HG02571 (cell line): Measurements from ENCODE around the gene GP1BA.

Experiments
- ATAC-seq: cut with Tn5 transposase; IDR thresholded peaks from one replicate; pipeline ENCODE4 v1.9.1; 2021; ENCODE audit warnings: mild to moderate bottlenecking, moderate library complexity; ENCODE audit not compliant: unreplicated experiment

The GP1BA gene

DNA sequence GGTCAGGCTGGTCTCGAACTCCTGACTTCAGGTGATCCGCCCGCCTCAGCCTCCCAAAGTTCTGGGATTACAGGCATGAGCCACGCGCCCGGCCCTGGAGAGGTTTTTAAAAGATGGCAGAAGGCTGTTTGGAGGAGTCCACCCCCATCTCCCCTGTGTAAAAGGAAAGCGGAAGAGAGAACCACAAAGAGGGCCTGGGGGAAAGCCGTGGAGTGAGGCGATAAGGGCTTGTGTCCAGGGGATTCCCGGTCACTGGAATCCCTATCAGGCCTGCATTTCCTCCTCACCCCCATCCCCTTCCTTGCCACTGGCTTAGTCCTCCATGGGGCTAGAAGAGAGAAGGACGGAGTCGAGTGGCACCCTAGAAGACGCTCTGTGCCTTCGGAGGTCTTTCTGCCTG, at the start of gene GP1BA:
TSS of gene GP1BA (plus strand) at position 315 of the 400 bp plus-strand sequence. CDS start 328 bp downstream, outside the sequence.
- no peak for ATAC-seq

DNA sequence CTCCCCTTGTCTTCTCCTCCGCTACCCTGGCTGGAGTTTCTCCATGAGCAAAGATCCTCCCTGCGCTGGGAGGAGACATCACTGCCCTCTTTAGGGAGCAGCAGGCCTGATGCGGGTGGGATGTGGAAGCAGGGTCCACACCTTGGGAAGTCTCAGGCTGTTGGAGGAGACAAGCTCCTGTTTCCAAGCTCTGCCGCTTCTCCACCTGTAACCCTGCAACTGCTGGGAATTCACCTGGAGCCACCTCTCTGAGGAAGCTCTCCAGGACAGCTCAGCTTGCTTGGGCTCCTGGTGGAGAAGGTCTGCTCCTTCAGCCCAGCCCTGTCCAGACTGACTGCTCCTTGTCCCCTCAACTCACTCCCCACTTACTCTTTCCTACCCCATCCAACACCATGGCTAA, 47.6 kb upstream of the GP1BA start:
- ATAC-seq: no peak

DNA sequence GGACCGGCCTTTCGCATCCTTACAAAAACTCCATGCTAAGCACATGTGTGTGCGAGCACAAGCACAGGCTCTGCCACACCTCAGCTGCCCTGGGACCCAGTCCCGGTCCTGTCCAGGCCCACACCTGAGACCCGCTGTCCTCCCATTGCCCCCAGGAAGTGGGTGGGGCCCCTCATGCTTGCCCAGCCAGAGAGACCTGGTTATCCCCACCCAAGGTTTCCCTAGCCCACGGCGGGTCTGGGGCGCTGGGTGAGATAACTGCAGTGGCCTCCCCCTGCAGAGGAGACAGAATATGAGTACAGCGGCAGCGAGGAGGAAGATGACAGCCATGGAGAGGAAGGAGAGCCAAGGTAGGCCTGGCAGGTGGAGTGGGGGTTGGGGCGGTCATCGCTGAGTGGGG, 45.2 kb upstream of the GP1BA start:
- no peak for ATAC-seq

DNA sequence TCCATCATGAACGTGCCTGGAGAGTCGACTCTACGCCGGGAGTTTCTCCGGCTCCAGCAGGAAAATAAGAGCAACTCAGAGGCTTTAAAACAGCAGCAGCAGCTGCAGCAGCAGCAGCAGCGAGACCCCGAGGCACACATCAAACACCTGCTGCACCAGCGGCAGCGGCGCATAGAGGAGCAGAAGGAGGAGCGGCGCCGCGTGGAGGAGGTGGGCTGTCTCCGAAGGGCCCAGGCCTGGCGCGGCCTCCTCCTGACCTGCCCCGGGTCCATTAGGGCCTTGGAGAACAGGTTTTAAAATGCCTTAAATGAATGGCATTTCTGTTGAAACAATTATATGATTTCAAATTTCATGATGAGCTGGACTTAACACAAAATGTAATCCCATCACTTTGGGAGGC, 44.5 kb upstream of the GP1BA start:
- ATAC-seq: no peak

DNA sequence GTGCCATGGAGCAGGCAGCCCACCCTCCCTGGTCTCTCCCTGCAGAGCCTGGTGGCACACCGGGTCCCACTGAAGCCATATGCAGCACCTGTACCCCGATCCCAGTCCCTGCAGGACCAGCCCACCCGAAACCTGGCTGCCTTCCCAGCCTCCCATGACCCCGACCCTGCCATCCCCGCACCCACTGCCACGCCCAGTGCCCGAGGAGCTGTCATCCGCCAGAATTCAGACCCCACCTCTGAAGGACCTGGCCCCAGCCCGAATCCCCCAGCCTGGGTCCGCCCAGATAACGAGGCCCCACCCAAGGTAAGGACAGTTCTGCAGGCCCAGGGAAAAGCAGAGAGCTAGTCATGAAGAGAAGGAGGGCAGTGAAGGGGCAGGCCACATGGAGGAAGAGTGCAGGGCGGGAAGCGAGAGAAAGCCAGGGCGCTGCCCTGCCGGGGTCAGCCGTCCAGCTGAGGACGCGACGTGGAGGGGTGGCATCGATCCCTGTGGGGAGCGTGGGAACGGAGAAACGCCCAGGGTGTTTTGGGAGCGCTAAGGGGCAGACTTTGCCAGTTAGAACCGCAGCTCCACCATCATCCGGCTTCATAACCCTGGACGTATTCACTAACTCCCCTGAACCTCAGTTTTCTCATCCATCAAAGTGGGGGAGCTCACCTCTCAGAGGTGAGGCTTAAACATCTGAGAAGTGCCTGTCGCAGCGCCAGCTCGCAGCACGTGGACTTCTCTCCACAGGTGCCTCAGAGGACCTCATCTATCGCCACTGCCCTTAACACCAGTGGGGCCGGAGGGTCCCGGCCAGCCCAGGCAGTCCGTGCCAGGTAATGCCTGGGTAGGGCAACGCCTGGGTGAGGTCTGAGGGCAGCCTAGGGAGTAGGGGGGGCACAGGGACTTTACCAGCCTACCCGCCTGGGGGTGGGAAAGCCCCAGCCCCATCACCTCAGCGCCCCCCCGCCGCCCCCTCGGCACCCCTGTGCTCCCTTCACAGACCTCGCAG, 40.4 kb upstream of the GP1BA start:
- ATAC-seq: no peak

DNA sequence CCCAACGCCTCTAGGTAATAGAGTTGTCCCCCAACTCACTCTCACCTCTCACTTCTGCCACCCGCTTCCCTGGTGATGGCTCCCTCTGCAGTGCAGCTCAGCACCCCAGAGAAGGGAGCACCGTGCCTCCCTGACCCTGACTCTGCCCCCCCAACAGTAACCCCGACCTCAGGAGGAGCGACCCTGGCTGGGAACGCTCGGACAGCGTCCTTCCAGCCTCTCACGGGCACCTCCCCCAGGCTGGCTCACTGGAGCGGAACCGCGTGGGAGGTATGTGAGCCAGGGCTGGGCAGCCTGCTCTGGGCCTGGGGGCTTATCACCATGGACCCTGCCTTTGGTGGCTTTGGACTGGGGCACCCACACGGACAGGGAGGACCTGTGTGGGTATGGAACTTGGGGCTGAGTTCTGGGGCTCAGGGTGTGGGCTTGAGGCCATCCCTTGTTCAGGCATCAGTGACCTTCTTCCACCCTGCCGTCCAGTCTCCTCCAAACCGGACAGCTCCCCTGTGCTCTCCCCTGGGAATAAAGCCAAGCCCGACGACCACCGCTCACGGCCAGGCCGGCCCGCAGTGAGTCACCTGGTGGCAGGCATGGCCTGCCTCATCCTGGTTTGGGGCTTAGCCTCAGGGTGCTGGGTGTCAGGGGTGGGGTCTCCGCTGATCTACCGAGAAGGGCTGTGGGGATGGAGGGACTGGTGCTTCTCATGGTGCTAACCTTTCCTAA, 39.4 kb upstream of the GP1BA start:
- ATAC-seq: no peak

- no peak for ATAC-seq
Measured at GRCh38 chr17:4893272-4893671, 38.8 kb upstream of the GP1BA start.

DNA sequence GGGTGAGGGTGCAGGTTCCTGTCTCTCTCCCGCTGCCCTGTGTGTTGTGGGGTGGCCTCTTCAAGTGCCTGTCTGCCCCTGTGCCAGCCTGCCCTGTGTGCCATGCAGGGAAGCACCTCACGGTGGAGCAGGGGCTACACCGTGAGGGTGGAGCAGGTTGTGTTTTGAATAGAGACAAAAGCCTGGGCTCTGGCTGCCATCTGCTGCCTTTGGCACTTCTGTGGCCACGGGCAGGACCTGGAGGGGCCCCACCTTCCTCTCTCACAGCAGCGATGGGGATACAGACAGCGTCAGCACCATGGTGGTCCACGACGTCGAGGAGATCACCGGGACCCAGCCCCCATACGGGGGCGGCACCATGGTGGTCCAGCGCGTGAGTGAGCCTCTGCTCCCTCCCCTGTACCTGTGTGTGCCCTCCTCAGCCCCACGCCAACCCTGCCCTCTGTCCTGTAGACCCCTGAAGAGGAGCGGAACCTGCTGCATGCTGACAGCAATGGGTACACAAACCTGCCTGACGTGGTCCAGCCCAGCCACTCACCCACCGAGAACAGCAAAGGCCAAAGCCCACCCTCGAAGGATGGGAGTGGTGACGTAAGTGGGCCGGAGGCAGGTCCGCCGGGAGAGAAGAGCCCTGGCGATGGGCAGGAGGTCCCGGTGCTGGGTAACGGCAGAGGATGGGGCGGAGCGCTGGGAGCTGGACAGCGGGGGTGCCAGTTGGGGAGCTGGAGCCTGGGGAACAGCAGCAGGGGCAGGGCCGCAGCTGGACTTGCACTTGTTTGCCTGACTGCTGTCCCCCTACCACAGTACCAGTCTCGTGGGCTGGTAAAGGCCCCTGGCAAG, 38.1 kb upstream of the GP1BA start:
- ATAC-seq: no peak

GRCh38 chr17:4895121-4895520, 37.0 kb upstream of the GP1BA start:
- no peak for ATAC-seq

- no peak for ATAC-seq
Measured at GRCh38 chr17:4895657-4896331, 36.3 kb upstream of the GP1BA start.

- ATAC-seq: no peak
Measured at GRCh38 chr17:4896332-4897197, 35.5 kb upstream of the GP1BA start.

DNA sequence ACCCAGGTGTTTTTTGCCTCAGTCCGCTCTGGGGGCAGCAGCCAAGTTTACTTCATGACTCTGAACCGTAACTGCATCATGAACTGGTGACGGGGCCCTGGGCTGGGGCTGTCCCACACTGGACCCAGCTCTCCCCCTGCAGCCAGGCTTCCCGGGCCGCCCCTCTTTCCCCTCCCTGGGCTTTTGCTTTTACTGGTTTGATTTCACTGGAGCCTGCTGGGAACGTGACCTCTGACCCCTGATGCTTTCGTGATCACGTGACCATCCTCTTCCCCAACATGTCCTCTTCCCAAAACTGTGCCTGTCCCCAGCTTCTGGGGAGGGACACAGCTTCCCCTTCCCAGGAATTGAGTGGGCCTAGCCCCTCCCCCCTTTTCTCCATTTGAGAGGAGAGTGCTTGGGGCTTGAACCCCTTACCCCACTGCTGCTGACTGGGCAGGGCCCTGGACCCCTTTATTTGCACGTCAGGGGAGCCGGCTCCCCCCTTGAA, 34.8 kb upstream of the GP1BA start:
- ATAC-seq: no peak

DNA sequence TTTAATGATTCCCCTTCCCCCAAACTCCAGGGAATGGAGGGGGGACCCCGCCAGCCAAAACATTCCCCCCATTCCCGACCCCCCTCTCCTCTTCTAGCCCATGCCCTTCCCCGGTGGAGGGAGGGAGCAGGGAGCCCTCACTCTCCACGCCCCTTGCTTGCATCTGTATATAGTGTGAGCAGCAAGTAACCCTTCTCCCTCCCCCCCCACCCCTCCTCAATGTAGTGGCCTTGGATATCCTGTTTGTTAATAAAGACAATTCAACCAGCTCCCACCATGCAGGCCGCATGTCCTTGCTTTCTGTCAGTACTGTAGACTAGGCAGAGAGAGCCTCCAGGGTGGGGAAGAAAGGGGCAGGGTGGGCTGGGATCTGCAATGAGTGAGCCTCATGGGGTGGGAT, 34.3 kb upstream of the GP1BA start:
- no peak for ATAC-seq

- ATAC-seq: no peak
Measured at GRCh38 chr17:4898351-4898750, 33.7 kb upstream of the GP1BA start.

DNA sequence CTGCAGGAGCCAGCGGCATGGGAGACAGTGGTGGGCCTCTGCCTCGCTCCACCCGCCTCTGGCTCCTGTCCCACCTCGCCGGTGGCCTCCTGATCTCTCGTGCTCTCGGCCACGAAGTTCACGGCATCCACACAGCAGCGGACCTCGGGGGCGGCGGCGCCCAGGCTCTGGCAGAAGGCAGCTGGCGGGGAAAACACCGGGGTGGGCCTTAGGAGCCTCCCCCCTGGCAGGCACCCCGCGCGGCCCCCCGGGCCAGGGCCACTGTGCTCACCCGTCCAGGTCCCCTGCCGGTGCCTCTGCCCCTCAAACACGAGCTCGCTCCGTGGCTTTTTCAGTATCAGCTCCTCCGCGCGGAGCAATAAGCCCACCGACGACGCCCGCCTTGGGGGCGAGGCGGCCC, 33.1 kb upstream of the GP1BA start:
- ATAC-seq: no peak

GRCh38 chr17:4899341-4900230, 32.5 kb upstream of the GP1BA start, which contains the start of gene C17orf107:
C17orf107 (plus strand) TSS chr17:4899536; CDS start chr17:4899763, 227 bp downstream.
- no peak for ATAC-seq

DNA sequence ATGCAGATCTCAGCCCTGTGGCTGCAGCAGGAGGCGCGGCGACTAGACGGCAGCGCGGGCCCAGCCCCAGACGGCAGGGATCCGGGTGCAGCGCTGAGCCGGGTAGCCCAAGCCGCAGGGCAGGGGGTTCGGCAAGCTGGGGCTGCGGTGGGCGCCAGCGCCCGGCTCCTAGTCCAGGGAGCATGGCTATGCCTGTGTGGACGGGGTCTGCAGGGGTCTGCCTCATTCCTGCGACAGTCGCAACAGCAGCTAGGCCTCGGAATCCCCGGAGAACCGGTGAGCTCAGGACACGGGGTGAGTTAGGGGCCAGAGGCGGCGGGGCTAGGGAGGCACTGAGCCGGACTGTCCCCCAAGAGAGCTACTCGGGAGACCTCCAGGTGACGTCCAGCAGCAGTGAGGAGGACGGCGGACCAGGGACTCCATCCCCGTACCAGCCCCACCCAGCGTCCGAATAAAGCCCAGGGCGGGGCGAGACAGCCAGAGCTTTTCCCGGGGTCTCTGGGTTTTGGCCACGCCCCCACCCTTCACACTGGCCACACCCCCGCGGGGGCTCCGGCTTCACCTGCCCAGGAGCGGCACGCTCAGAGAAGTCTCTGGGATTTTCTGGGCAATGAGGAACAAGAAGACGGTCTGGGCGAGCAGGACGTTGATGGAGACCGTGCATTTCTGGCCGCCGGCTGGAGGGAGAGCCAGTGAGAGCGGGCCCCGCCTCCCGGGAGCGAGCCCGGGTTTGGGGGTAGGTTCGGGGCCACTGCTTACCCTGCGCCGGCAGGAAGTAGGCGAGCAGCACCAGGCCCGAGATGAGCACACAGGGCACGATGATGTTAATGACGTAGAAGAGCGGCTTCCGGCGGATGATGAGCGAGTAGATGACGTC, 31.6 kb upstream of the GP1BA start:
- no peak for ATAC-seq
